HL-60 (cell line): ENCODE results near the gene STAMBP.

ENCODE experiments used
- POLR2AphosphoS5 ChIP-seq: IDR thresholded peaks from 2 replicates; pipeline ENCODE4 v1.6.1; 2012; ENCODE audit warnings: low read depth
- SPI1 ChIP-seq: IDR thresholded peaks from 2 replicates; pipeline ENCODE4 v1.6.1; 2012; ENCODE audit warnings: low read depth, mild to moderate bottlenecking, borderline replicate concordance
- TF ChIP-seq, protein P1 (sequence below): IDR thresholded peaks from one replicate; pipeline ENCODE4 v1.5.1; 2011; ENCODE audit warnings: low read length, control low read depth, inconsistent platforms; ENCODE audit not compliant: insufficient read depth
- TF ChIP-seq, protein P2 (sequence below): IDR thresholded peaks from 2 replicates; pipeline ENCODE4 v1.6.1; 2012; ENCODE audit warnings: low read depth; ENCODE audit not compliant: insufficient replicate concordance

DNA sequence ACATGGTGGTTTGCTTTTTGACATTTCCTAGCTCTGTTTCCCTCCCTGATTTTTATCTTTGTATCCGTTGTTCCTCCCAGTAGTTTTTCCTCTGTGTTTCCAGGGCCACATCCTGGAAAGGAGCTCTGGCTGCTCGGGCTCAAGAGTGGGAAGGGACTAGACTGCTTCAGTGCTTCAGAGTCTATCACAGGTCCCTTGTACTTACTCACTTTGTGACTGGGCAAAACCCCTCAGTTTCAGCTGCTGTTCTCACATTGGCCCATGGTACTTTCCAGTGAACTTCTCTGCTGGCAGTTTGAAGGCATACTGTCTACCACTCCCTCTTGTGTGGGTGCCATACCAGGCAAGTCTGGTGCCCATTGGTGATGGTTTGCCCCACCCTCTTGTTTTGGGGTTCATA lies 7.5 kb upstream of the STAMBP start:
- TF ChIP-seq, protein P1, sequence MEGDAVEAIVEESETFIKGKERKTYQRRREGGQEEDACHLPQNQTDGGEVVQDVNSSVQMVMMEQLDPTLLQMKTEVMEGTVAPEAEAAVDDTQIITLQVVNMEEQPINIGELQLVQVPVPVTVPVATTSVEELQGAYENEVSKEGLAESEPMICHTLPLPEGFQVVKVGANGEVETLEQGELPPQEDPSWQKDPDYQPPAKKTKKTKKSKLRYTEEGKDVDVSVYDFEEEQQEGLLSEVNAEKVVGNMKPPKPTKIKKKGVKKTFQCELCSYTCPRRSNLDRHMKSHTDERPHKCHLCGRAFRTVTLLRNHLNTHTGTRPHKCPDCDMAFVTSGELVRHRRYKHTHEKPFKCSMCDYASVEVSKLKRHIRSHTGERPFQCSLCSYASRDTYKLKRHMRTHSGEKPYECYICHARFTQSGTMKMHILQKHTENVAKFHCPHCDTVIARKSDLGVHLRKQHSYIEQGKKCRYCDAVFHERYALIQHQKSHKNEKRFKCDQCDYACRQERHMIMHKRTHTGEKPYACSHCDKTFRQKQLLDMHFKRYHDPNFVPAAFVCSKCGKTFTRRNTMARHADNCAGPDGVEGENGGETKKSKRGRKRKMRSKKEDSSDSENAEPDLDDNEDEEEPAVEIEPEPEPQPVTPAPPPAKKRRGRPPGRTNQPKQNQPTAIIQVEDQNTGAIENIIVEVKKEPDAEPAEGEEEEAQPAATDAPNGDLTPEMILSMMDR = no peak
- TF ChIP-seq POLR2AphosphoS5 (no peak), SPI1 (no peak)
- TF ChIP-seq, protein P2, sequence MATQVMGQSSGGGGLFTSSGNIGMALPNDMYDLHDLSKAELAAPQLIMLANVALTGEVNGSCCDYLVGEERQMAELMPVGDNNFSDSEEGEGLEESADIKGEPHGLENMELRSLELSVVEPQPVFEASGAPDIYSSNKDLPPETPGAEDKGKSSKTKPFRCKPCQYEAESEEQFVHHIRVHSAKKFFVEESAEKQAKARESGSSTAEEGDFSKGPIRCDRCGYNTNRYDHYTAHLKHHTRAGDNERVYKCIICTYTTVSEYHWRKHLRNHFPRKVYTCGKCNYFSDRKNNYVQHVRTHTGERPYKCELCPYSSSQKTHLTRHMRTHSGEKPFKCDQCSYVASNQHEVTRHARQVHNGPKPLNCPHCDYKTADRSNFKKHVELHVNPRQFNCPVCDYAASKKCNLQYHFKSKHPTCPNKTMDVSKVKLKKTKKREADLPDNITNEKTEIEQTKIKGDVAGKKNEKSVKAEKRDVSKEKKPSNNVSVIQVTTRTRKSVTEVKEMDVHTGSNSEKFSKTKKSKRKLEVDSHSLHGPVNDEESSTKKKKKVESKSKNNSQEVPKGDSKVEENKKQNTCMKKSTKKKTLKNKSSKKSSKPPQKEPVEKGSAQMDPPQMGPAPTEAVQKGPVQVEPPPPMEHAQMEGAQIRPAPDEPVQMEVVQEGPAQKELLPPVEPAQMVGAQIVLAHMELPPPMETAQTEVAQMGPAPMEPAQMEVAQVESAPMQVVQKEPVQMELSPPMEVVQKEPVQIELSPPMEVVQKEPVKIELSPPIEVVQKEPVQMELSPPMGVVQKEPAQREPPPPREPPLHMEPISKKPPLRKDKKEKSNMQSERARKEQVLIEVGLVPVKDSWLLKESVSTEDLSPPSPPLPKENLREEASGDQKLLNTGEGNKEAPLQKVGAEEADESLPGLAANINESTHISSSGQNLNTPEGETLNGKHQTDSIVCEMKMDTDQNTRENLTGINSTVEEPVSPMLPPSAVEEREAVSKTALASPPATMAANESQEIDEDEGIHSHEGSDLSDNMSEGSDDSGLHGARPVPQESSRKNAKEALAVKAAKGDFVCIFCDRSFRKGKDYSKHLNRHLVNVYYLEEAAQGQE = no peak
